NCI-H2171 (cell line): ENCODE data around the gene PPP2R3A.
"Not testable (repeated sequence)": the region's sequence is repeated elsewhere in the genome, so short reads cannot be mapped to it uniquely, and the experiment has no call there.

Source experiments
- DNase-seq: peaks from one replicate; lab custom pipeline; 2025; lab: John Stamatoyannopoulos, UW

The PPP2R3A gene

GRCh38 chr3:136161516-136161915, 196.0 kb downstream of the PPP2R3A start:
- no peak for DNase-seq

- no peak for DNase-seq
Measured at GRCh38 chr3:136162322-136162721, 196.8 kb downstream of the PPP2R3A start.

GRCh38 chr3:136163607-136164006, 198.1 kb downstream of the PPP2R3A start:
- DNase-seq = not testable (repeated sequence)

- DNase-seq = no peak
Measured at GRCh38 chr3:136166507-136166906, 201.0 kb downstream of the PPP2R3A start.

GRCh38 chr3:136168236-136168635, 202.7 kb downstream of the PPP2R3A start:
- not testable (repeated sequence) for DNase-seq

- no peak for DNase-seq
Measured at GRCh38 chr3:136171097-136171542, 205.6 kb downstream of the PPP2R3A start.

GRCh38 chr3:136173939-136174490, 208.5 kb downstream of the PPP2R3A start:
- no peak for DNase-seq

GRCh38 chr3:136177876-136178275, 212.3 kb downstream of the PPP2R3A start:
- DNase-seq = no peak

- DNase-seq = no peak
Measured at GRCh38 chr3:136181741-136182140, 216.2 kb downstream of the PPP2R3A start.

- DNase-seq = no peak
Measured at GRCh38 chr3:136184703-136185102, 219.2 kb downstream of the PPP2R3A start.

GRCh38 chr3:136186344-136186743, 220.8 kb downstream of the PPP2R3A start:
- DNase-seq = no peak

- DNase-seq = no peak
Measured at GRCh38 chr3:136186846-136187245, 221.3 kb downstream of the PPP2R3A start.

GRCh38 chr3:136187868-136188267, 222.3 kb downstream of the PPP2R3A start:
- no peak for DNase-seq

- no peak for DNase-seq
Measured at GRCh38 chr3:136189043-136189442, 223.5 kb downstream of the PPP2R3A start.

- DNase-seq = no peak
Measured at GRCh38 chr3:136189859-136190617, 224.5 kb downstream of the PPP2R3A start.

GRCh38 chr3:136192195-136192594, 226.7 kb downstream of the PPP2R3A start:
- not testable (repeated sequence) for DNase-seq

GRCh38 chr3:136192831-136193230, 227.3 kb downstream of the PPP2R3A start:
- no peak for DNase-seq

GRCh38 chr3:136193278-136194054, 227.9 kb downstream of the PPP2R3A start:
- no peak for DNase-seq

GRCh38 chr3:136194409-136195257, 229.1 kb downstream of the PPP2R3A start:
- no peak for DNase-seq

- peak; percentile 77 for DNase-seq
Measured at GRCh38 chr3:136195258-136196063, 229.9 kb downstream of the PPP2R3A start.

GRCh38 chr3:136196064-136196400, 230.5 kb downstream of the PPP2R3A start, which contains the start of gene MSL2:
TSS of gene MSL2 (minus strand) at chr3:136196335. CDS start at chr3:136195113, 1,222 bp downstream.
- DNase-seq = no peak
